ENCODE data around the gene INSL3.
A peak's percentile ranks its signal among the peaks of the same experiment; 100 is the strongest.
"Not testable (repeated sequence)": the region's sequence is repeated elsewhere in the genome, so short reads cannot be mapped to it uniquely, and the experiment has no call there.

INSL3 gene

GRCh38 chr19:17780781-17781180, 40.5 kb downstream of the INSL3 start:
- no peak for DNase-seq

GRCh38 chr19:17778968-17779929, 42.1 kb downstream of the INSL3 start:
- DNase-seq = no peak

GRCh38 chr19:17778251-17778967, 42.9 kb downstream of the INSL3 start:
- peak; percentile 63 for DNase-seq

GRCh38 chr19:17777840-17778239, 43.5 kb downstream of the INSL3 start:
- not testable (repeated sequence) for DNase-seq

GRCh38 chr19:17775991-17776803, 45.1 kb downstream of the INSL3 start:
- DNase-seq = no peak

- peak; percentile 32 for DNase-seq
Observed at GRCh38 chr19:17775245-17775927, 45.9 kb downstream of the INSL3 start.

GRCh38 chr19:17772172-17772571, 49.1 kb downstream of the INSL3 start:
- peak; percentile 29 for DNase-seq

- DNase-seq = no peak
Observed at GRCh38 chr19:17770613-17771012, 50.7 kb downstream of the INSL3 start.

- no peak for DNase-seq
Observed at GRCh38 chr19:17767559-17767958, 53.8 kb downstream of the INSL3 start.

GRCh38 chr19:17766543-17767131, 54.7 kb downstream of the INSL3 start:
- DNase-seq = peak; percentile 20
